ENCODE results near the gene HP1BP3. TPM values are rescaled to one million over a fixed set of nuclear protein-coding genes. Genes with fewer than 3 reads are reported as not detected.

Gene HP1BP3
- total and polyA plus RNA-seq, 12 donors, result 54.4 to 148 (median 129) TPM

GRCh38 chr1:20727746-20728316 is 59.3 kb downstream of the HP1BP3 start:
- 32 to 35% methylated on average over 13 of the region's 13 CpGs for WGBS, 2 donors
- Histone ChIP-seq H3K36me3 (no peaks in the 10 kb centered on the region), H3K9me3 (no peaks in the 10 kb centered on the region), H3K4me3 (no peak overlapping the region), H3K27me3 (peaks cover 0 to 51% (median 40%) of the 10 kb centered on the region in 7 donors), H3K27ac (no peak overlapping the region), H3K4me1 (peaks cover 9 to 17% (median 14%) of the 10 kb centered on the region in 9 donors)
- intact Hi-C loops (cut with DNase I), result no loop called here
- no peak for ATAC-seq
- DNase-seq, result no peak
- peak in 1 of 9 donors; percentile 14 for TF ChIP-seq CTCF (IDR thresholded peaks at IDR 0.05)

- no peak overlapping the region for H3K27ac ChIP-seq
- ATAC-seq (no peak), DNase-seq (no peak)
- peaks cover 0 to 44% (median 35%) of the 10 kb centered on the region in 7 donors for H3K27me3 ChIP-seq
- intact Hi-C loops (cut with DNase I), result no loop called here
- H3K36me3 ChIP-seq, result no peaks in the 10 kb centered on the region
- H3K4me3 ChIP-seq, result no peak overlapping the region
- no peaks in the 10 kb centered on the region for H3K9me3 ChIP-seq
- TF ChIP-seq CTCF (IDR thresholded peaks at IDR 0.05), result no peak
- peaks cover 2 to 10% (median 7%) of the 10 kb centered on the region in 9 donors for H3K4me1 ChIP-seq
- 89 to 92% methylated on average over 17 of the region's 17 CpGs for WGBS, 2 donors
These were observed 60.0 kb downstream of the HP1BP3 start for GRCh38 chr1:20726932-20727745.

- H3K27ac ChIP-seq, result no peak overlapping the region
- DNase-seq (no peak), ATAC-seq (no peak)
- H3K4me1 ChIP-seq, result peaks cover 0 to 4% (median 1%) of the 10 kb centered on the region in 9 donors
- intact Hi-C loops (cut with DNase I), result no loop called here
- peaks cover 0 to 36% (median 29%) of the 10 kb centered on the region in 7 donors for H3K27me3 ChIP-seq
- no peaks in the 10 kb centered on the region for H3K36me3 ChIP-seq
- H3K9me3 ChIP-seq, result no peaks in the 10 kb centered on the region
- TF ChIP-seq CTCF (IDR thresholded peaks at IDR 0.05), result no peak
- H3K4me3 ChIP-seq, result no peak overlapping the region
- WGBS, 2 donors, result 90 to 91% methylated on average over 25 of the region's 25 CpGs
These were observed 60.8 kb downstream of the HP1BP3 start for GRCh38 chr1:20726118-20726911.
